NCI-H1105 (cell line): Measurements from ENCODE around the gene BCL7A.

ENCODE experiments used
- DNase-seq: peaks from one replicate; lab custom pipeline; 2025; lab: John Stamatoyannopoulos, UW

The BCL7A gene

GRCh38 chr12:122001466-122002209, 20.0 kb upstream of the BCL7A start:
- peak; percentile 62 for DNase-seq

GRCh38 chr12:122003651-122004611, 17.8 kb upstream of the BCL7A start:
- DNase-seq, result no peak

GRCh38 chr12:122004633-122005071, 17.0 kb upstream of the BCL7A start:
- no peak for DNase-seq

- DNase-seq, result no peak
Observed at GRCh38 chr12:122005252-122005776, 16.4 kb upstream of the BCL7A start.

- DNase-seq, result no peak
Observed at GRCh38 chr12:122006186-122006926, 15.3 kb upstream of the BCL7A start.

GRCh38 chr12:122009741-122010140, 11.9 kb upstream of the BCL7A start:
- no peak for DNase-seq

GRCh38 chr12:122012184-122012583, 9.5 kb upstream of the BCL7A start:
- DNase-seq, result no peak

- DNase-seq, result no peak
Observed at GRCh38 chr12:122013136-122013535, 8.5 kb upstream of the BCL7A start.

GRCh38 chr12:122013791-122014590, 7.7 kb upstream of the BCL7A start:
- DNase-seq, result no peak

- DNase-seq, result no peak
Observed at GRCh38 chr12:122014781-122015180, 6.9 kb upstream of the BCL7A start.

- DNase-seq, result no peak
Observed at GRCh38 chr12:122018457-122018856, 3.2 kb upstream of the BCL7A start.

- no peak for DNase-seq
Observed at GRCh38 chr12:122018937-122019336, 2.7 kb upstream of the BCL7A start.

- no peak for DNase-seq
Observed at GRCh38 chr12:122020795-122021192, 890 bp upstream of the BCL7A start.

GRCh38 chr12:122021193-122021821, 377 bp upstream of the BCL7A start:
- DNase-seq, result peak; percentile 44

- DNase-seq, result peak; percentile 16
Observed at GRCh38 chr12:122022393-122023338, 982 bp downstream of the BCL7A start.

GRCh38 chr12:122023339-122024131, 1.9 kb downstream of the BCL7A start:
- peak; percentile 53 for DNase-seq

- DNase-seq, result no peak
Observed at GRCh38 chr12:122024132-122024785, 2.6 kb downstream of the BCL7A start.

- no peak for DNase-seq
Observed at GRCh38 chr12:122026706-122027333, 5.1 kb downstream of the BCL7A start.
